ENCODE data around the gene FCHO1. TPM values are rescaled to one million over a fixed set of nuclear protein-coding genes. Genes with fewer than 3 reads are reported as not detected.

FCHO1 gene
- total and polyA plus RNA-seq, 2 donors (not counting 3 experiments of a cell fraction or from before 2014, with no cell fraction given): 0.66 to 1.6 TPM

DNA sequence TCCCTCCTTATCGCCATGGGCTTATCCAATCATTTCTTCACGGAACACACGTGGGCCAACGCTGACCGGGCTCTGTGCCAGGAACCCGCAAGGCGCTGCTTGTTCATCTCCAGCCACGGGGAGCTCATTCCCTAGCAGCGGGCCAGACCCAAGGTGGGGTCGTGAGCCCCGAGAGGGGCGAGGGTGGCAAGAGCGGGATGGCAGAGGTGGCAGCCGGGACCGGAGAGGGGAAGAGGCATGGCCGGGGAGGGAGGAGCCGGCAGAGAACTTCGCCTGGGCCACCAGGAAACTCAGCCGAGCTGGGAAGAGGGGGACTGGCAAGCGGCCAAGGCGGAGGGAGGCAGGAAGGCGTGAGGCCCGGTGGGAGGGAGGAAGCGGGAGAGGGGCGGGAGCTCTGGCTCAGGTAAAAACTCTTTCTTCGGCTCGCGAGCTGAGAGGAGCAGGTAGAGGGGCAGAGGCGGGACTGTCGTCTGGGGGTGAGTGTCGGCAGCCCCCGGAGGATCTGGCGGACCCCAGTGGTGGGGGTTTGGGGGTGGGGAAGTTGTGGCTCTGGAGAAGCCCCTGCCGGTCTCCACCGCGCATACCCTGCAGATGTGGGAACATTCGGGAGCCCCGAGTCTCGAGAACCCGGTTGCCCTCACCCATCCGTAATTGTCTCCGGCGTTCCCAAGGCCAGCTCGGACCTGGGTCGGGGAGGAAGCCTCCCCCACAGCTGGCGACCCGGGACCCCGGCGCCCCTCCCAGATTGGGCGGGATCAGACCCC is 43.6 kb downstream of the FCHO1 start, which contains the start of gene B3GNT3:
TSS of gene B3GNT3 (plus strand) at position 408 of the 764 bp plus-strand sequence. CDS start 12,670 bp downstream, outside the sequence.
- no peak within 1 kb of the TSS for H3K9ac ChIP-seq (replicated peaks; ENCODE audit: extremely low read depth, insufficient read depth, low read length)
- H3K4me3 ChIP-seq (replicated peaks in 1 of 3; ENCODE audit: insufficient read depth in 1 of 3, low read depth in 1 of 3, low read length in 3 of 3): peak within 1 kb of the TSS in 1 of 3 experiments; percentile 16
- ChIA-PET POLR2A (interaction anchor here (0.6 kb wide), 1 partner anchor 56 kb away, joined by 3 read pairs; no protein-coding TSS in a partner anchor), CTCF (interaction anchor here (0.7 to 2.1 kb wide), 5 partner anchors 11 to 61 kb away, joined by 3 to 17 read pairs (median 3); no protein-coding TSS in a partner anchor)
- no peaks in the 10 kb centered on the region for H3K79me2 ChIP-seq (ENCODE audit: control insufficient read depth, insufficient read depth, low read length)
- H3K9me1 ChIP-seq (replicated peaks; ENCODE audit: control insufficient read depth, extremely low read depth, insufficient read depth, low read length): no peaks in the 10 kb centered on the region
- FAIRE-seq: no peak
- no peaks in the 10 kb centered on the region for H4K20me1 ChIP-seq (replicated peaks; ENCODE audit: control insufficient read depth, extremely low read depth, insufficient read depth, low read length)
- no TSS peak for BruUV-seq (replicated peaks)
- dilution Hi-C loops (cut with MboI; ENCODE audit: extremely low pct_ligation_motif_present, low sequenced_read_pairs) (no loop called here), intact Hi-C loops (cut with micrococcal nuclease) (loop anchor here (5.0 kb wide), 1 partner anchor 137 kb away; the partner anchor contains the start of gene CCDC124)
- H3K27me3 ChIP-seq (ENCODE audit: control insufficient read depth in 2 of 2, insufficient read depth in 2 of 2, low read length in 2 of 2): peaks cover 13 to 14% of the 10 kb centered on the region in 2 experiments
- no peaks in the 10 kb centered on the region for H3K9me3 ChIP-seq (replicated peaks; ENCODE audit: control insufficient read depth, insufficient read depth, low read length)
- H3K27ac ChIP-seq (ENCODE audit: insufficient read depth, low read depth, low read length): no peak within 1 kb of the TSS
- peak within 1 kb of the TSS; percentile 55 for H3K4me2 ChIP-seq (ENCODE audit: insufficient read depth, low read length)
- peak within 1 kb of the TSS; percentile 78 for H2AFZ ChIP-seq (ENCODE audit: low read depth, low read length)
- peaks cover 3% of the 10 kb centered on the region for H3K4me1 ChIP-seq (ENCODE audit: control insufficient read depth, extremely low read depth, insufficient read depth, low read length)
- no peaks in the 10 kb centered on the region for H3K36me3 ChIP-seq (ENCODE audit: control insufficient read depth in 2 of 2, extremely low read depth in 1 of 2, insufficient read depth in 2 of 2, low read length in 2 of 2)
- TF ChIP-seq, protein P1, sequence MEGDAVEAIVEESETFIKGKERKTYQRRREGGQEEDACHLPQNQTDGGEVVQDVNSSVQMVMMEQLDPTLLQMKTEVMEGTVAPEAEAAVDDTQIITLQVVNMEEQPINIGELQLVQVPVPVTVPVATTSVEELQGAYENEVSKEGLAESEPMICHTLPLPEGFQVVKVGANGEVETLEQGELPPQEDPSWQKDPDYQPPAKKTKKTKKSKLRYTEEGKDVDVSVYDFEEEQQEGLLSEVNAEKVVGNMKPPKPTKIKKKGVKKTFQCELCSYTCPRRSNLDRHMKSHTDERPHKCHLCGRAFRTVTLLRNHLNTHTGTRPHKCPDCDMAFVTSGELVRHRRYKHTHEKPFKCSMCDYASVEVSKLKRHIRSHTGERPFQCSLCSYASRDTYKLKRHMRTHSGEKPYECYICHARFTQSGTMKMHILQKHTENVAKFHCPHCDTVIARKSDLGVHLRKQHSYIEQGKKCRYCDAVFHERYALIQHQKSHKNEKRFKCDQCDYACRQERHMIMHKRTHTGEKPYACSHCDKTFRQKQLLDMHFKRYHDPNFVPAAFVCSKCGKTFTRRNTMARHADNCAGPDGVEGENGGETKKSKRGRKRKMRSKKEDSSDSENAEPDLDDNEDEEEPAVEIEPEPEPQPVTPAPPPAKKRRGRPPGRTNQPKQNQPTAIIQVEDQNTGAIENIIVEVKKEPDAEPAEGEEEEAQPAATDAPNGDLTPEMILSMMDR (IDR thresholded peaks at IDR 0.05; ENCODE audit: extremely low read depth in 1 of 2, insufficient read depth in 1 of 2, low read depth in 1 of 2, low read length in 2 of 2): no peak
- peak; percentile 56 for TF ChIP-seq EZH2 (IDR thresholded peaks at IDR 0.05; ENCODE audit: borderline replicate concordance, low read depth, low read length, severe bottlenecking)
- DNase-seq (ENCODE audit: low read depth, low spot score): no peak

DNA sequence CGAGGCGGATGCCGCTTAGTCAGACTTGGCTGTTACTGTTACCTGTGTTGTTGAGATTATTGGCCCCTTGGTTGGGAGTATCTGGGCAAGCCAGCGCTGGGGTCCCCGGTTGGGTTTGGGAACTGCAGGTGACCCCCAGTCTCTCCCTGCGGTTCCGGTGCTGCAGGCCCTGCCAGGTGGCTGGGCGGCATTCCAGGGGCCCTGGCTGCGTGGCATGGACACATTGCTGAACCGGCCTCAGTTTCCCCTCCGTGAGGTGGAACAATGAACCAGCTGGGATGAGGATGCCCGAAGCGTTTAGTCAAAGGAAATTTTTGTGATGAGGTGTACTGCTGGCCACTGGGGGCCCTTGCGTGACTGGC is 44.2 kb downstream of the FCHO1 start:
- intact Hi-C loops (cut with micrococcal nuclease) (no loop called here), dilution Hi-C loops (cut with MboI; ENCODE audit: extremely low pct_ligation_motif_present, low sequenced_read_pairs) (no loop called here)
- ChIA-PET CTCF (interaction anchor here (0.6 to 2.1 kb wide), 3 partner anchors 9 to 18 kb away, joined by 3 to 17 read pairs (median 3); no protein-coding TSS in a partner anchor), POLR2A (interaction anchor here (0.6 kb wide), 1 partner anchor 56 kb away, joined by 3 read pairs; no protein-coding TSS in a partner anchor)
- Histone ChIP-seq H3K9me3 (replicated peaks; ENCODE audit: control insufficient read depth, insufficient read depth, low read length) (no peaks in the 10 kb centered on the region), H4K20me1 (replicated peaks; ENCODE audit: control insufficient read depth, extremely low read depth, insufficient read depth, low read length) (no peaks in the 10 kb centered on the region), H3K79me2 (ENCODE audit: control insufficient read depth, insufficient read depth, low read length) (no peaks in the 10 kb centered on the region), H3K4me1 (ENCODE audit: control insufficient read depth, extremely low read depth, insufficient read depth, low read length) (peaks cover 3% of the 10 kb centered on the region), H3K9ac (replicated peaks; ENCODE audit: extremely low read depth, insufficient read depth, low read length) (no peak overlapping the region), H3K9me1 (replicated peaks; ENCODE audit: control insufficient read depth, extremely low read depth, insufficient read depth, low read length) (no peaks in the 10 kb centered on the region), H3K4me3 (replicated peaks in 1 of 3; ENCODE audit: insufficient read depth in 1 of 3, low read depth in 1 of 3, low read length in 3 of 3) (no peak overlapping the region), H3K4me2 (ENCODE audit: insufficient read depth, low read length) (no peak overlapping the region), H3K36me3 (ENCODE audit: control insufficient read depth in 2 of 2, extremely low read depth in 1 of 2, insufficient read depth in 2 of 2, low read length in 2 of 2) (no peaks in the 10 kb centered on the region), H3K27me3 (ENCODE audit: control insufficient read depth in 2 of 2, insufficient read depth in 2 of 2, low read length in 2 of 2) (peaks cover 13 to 14% of the 10 kb centered on the region in 2 experiments), H2AFZ (ENCODE audit: low read depth, low read length) (no peak overlapping the region), H3K27ac (ENCODE audit: insufficient read depth, low read depth, low read length) (no peak overlapping the region)
- no peak for DNase-seq (ENCODE audit: low read depth, low spot score)
- no TSS peak for BruUV-seq (replicated peaks)
- TF ChIP-seq MYC (IDR thresholded peaks at IDR 0.05; ENCODE audit: low read depth, low read length): no peak
- peak; percentile 4 for TF ChIP-seq EZH2 (IDR thresholded peaks at IDR 0.05; ENCODE audit: borderline replicate concordance, low read depth, low read length, severe bottlenecking)
- no peak for FAIRE-seq
